Measurements from ENCODE around the gene ADARB2. TPM values are rescaled to one million over a fixed set of nuclear protein-coding genes. Genes with fewer than 3 reads are reported as not detected.

Gene ADARB2
- total RNA-seq, 1 experiment from 2014 or later = not detected

DNA sequence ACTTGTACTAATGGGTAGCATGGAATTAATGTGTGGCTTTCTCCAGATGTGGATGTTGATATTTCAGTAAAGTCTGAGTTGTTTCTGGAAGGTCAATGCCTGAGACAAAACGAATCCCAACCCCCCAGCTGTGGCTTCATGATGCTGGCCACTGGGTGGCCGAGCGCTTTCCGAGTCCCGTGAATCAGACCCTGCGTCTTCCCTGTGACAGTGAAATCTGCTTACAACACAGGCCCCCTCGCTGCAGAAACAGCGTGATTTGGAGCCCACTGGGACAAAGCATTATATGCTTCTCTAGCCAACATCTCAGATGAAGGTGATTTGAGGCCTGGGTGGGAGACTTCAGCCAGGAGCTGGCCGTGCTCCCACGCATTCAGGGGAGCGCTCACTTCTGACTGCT lies 556.5 kb downstream of the ADARB2 start:
- in situ Hi-C loops (cut with HindIII; ENCODE audit: low sequenced_read_pairs) = no loop called here
- DNase-seq (ENCODE audit: low spot score) = no peak

DNA sequence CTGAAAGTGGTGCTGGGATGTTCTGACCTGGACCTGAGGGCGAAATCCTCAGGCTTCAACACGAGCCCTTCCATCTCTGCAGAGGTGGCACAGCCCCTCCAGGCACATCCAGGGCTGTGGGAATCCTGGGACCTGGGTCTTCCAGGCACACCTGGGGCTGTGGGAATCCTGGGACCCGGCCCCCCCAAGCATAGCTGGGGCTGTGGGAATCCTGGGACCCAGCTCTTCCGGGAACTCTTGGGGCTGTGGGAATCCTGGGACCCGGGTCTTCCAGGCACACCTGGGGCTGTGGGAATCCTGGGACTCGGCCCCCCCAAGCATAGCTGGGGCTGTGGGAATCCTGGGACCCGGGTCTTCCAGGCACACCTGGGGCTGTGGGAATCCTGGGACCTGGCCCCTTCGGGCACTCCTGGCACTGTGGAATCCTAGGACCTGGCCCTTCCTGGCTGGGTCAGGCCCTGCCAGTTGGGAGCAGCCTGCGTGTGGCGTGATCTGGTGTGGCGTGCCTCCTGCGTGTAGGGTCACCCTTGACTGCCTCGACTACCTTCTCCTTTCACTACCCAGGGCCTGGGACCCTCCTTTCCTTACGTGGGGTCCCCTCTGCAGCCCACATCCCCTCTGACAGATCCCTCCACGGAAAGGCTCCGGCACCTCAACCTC lies 557.1 kb downstream of the ADARB2 start:
- DNase-seq (ENCODE audit: low spot score) = no peak
- in situ Hi-C loops (cut with HindIII; ENCODE audit: low sequenced_read_pairs) = no loop called here

DNA sequence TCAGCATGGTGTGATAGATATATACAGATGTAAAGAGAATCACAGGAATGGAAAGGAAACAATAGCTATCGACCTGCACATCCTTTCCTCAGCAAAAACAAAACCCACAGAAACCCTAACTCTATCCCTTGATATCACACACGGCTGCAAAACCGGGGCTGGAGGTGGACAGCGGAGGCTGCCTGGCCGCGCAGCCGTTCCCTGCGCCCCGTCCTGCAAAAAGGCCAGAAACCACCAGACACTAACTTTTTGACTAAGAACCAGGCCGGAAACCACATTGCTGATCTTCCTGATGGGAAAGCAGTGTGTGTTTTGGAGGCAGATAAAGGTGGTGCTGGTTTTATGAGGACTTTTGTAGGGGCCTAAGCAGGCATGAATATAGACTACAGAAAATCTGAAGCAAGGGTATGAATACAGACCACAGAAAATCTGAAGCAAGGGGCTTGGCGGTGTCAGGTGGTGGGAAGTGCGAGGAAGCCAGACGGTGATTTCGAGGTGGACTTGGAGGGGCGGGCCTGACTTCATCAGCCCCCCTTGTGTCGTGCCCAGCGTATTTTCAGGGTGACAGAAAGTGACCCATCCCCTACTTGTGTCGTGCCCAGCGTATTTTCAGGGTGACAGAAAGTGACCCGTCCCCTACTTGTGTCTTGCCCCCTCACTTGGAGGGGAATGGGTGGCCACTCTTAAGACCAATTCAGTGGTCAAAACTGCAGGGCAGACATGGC lies 557.8 kb downstream of the ADARB2 start:
- in situ Hi-C loops (cut with HindIII; ENCODE audit: low sequenced_read_pairs) = no loop called here
- no peak for DNase-seq (ENCODE audit: low spot score)

DNA sequence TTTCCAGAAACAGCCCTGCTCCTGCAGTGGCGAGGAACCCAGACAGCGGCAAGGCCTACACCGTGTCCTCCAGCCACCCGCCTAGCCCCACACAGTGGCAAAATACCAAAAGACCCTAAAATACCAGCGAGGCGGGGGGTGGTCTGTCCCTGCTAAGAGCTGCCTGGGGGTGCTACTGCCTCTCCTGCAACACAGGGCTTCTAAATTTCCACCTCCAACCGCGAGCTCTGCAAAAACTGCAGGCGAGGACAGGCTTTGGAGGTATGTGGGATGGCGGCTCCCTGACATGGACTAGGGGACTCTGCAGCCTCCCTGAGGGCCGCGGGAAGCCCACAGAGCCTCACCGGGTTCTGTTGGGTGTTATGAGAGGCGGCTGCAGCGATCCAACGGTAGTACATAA lies 558.8 kb downstream of the ADARB2 start:
- in situ Hi-C loops (cut with HindIII; ENCODE audit: low sequenced_read_pairs) = no loop called here
- DNase-seq (ENCODE audit: low spot score) = no peak

DNA sequence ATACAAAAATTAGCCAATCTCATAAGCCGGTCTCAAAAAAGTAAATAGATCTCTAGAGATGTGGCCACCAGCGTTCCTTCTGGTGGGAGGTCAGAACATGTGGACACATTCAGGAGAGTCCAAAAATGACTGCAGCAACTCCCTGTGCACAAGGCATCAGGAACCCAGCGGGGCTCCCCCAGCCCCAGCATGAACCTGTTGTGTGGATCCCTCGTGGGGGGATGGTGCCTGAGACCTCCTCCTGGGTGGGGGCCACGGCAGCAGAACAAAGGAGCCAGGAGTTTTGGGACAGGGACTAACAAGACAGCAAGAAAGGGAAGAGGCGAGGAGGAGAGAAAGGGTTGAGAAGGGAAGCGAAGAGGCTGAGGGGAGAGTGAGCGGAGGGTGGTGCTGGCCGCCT lies 559.4 kb downstream of the ADARB2 start:
- in situ Hi-C loops (cut with HindIII; ENCODE audit: low sequenced_read_pairs) = no loop called here
- no peak for DNase-seq (ENCODE audit: low spot score)

DNA sequence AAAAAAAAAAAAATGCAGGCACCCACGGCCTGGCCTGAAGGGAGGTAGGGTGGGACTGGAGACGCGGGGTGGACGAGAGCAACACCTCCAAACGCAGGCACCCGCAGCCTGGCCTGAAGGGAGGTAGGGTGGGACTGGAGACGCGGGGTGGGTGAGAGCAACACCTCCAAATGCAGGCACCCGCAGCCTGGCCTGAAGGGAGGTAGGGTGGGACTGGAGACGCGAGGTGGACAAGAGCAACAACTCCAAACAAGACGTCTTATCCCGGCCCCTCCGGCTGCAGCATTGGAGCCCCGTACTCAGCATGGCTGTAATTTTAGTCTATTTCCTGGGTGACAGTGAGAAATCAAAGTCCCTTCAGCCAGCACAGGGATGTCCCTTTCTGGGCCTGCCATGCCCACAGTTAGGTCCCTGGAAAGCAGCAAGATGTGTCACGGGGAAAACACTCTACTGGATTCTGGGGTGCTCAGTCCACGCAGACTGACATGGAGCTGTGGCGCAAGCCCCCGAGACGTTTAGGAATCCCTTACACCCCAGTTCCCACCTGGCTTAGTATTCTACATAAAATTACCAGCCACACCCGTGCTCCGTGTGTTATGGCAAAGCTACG lies 561.3 kb downstream of the ADARB2 start:
- DNase-seq (ENCODE audit: low spot score) = no peak
- in situ Hi-C loops (cut with HindIII; ENCODE audit: low sequenced_read_pairs) = no loop called here

DNA sequence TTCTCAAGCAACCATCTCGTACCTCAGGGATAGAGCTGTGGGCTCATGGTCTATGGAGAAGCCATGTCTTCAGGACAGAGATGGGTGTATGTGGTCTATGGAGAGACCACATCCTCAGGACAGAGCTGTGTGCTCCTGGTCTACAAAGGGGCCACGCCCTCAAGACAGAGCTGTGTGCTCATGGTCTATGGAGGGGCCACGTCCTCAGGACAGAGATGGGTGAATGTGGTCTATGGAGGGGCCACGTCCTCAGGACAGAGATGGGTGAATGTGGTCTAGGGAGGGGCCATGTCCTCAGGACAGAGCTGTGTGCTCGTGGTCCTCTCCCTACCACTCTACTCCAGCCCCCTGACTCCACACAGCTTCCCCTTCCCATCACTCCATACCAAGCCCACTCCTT lies 563.3 kb downstream of the ADARB2 start:
- in situ Hi-C loops (cut with HindIII; ENCODE audit: low sequenced_read_pairs) = no loop called here

DNA sequence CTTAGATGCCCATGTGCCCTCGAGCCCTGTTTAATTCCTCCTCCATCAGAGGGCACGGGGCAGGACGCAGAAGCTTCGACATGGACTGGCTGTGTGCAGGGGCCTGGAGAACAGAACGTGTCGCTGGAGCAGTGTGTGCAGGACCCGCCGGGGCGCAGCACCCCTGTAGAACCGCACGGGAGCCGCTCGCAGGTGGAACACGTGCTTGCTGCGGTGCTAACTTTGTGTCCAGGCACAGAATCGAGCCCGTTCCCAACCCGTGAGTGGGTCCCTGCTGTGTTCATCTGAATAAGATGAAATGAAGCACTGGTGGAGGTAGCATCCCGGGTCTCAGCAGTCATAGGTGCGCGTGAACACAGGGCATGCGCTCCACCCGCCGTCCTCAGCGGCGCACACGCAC lies 564.2 kb downstream of the ADARB2 start:
- no peak for DNase-seq (ENCODE audit: low spot score)
- in situ Hi-C loops (cut with HindIII; ENCODE audit: low sequenced_read_pairs) = no loop called here

More for the DNA sequence above, 563.3 kb downstream of the ADARB2 start:
- no peak for DNase-seq (ENCODE audit: low spot score)

DNA sequence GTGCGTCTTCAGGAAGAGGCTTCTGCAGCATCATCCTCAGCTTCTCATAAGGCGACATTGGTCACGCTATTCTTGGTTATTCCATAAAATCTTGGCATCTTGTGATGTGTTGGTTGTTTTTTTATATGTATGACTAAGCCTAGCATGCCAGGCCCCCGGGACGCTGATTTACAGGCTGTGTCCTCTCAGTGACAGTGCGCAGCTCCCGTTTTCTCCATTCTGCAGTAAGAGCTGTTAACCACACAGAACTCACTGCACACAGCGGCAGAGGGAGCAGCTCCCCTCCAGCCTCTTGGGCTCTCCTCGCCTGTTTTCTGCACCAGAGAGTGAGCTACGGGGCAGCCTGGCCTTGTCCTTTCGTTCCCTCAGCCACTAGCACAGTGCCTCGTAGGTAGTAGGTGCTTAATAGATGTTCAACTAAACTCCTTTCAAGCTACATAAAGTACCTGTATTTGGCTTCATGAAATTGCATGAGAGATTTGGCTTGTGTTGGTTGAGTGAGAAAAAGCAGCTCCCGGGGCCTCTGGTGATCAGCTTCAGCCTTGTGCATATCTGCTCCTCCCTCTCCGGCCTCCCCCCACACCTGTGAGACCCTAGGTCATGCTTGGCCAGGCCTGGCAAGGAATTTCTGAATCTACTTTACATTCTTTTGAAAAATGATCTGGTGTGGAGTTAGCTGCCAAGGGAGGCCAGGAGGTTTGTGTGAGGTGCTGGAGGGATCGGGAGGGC lies 564.9 kb downstream of the ADARB2 start:
- no peak for DNase-seq (ENCODE audit: low spot score)

DNA sequence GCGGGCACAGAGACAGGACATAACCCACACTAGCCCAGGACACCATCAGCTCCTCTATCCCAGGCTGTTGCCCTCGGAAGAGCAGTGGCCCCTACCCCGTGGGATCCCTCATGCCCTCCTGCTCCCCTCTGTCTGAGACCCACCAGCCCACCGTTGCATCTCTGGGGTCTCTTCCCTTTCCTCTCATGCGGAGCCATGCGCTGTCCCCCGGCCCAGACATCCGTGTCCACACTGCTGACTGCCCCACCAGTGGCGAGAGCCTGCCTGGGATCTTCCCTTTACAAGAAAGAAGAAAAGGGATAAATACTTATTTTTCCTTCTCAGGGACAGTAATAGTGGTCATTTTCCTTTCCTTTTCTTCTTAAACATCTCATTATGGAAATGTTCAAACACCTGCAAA lies 565.7 kb downstream of the ADARB2 start:
- in situ Hi-C loops (cut with HindIII; ENCODE audit: low sequenced_read_pairs) = no loop called here
- DNase-seq (ENCODE audit: low spot score) = no peak

More for the DNA sequence above, 564.9 kb downstream of the ADARB2 start:
- in situ Hi-C loops (cut with HindIII; ENCODE audit: low sequenced_read_pairs) = no loop called here

DNA sequence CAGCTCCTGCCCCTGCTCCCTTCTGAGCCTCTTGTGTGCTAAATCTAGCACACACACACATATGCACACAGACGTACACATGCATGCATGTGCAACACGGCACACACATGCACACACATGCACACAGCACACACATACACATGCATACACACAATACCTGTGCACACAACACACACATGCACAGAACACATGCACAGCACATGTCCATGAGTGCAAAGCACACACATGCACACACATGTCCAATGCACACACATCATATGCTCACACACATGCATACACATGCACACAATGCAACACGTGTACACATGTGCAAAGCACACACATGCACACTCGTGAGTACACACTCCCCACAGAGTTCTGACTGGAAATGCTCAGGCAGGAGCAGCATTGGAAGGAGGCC lies 566.1 kb downstream of the ADARB2 start:
- in situ Hi-C loops (cut with HindIII; ENCODE audit: low sequenced_read_pairs) = no loop called here
- DNase-seq (ENCODE audit: low spot score) = no peak

DNA sequence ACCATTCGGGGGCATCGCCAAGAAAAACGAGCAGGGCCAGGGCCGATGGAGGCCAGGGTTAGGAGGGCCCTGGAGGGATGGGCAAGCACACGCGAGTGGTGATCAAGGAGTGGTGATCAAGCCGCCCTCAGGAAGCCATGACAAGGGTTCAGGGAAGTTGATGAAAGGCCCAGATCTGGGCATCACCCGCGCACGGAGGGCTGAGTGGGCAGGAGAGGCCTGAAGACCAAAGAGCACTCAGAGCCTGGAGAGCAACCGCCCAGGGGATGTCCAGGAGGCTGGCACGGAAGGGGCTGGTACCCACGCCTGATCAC lies 566.5 kb downstream of the ADARB2 start:
- no peak for DNase-seq (ENCODE audit: low spot score)
- in situ Hi-C loops (cut with HindIII; ENCODE audit: low sequenced_read_pairs) = no loop called here

DNA sequence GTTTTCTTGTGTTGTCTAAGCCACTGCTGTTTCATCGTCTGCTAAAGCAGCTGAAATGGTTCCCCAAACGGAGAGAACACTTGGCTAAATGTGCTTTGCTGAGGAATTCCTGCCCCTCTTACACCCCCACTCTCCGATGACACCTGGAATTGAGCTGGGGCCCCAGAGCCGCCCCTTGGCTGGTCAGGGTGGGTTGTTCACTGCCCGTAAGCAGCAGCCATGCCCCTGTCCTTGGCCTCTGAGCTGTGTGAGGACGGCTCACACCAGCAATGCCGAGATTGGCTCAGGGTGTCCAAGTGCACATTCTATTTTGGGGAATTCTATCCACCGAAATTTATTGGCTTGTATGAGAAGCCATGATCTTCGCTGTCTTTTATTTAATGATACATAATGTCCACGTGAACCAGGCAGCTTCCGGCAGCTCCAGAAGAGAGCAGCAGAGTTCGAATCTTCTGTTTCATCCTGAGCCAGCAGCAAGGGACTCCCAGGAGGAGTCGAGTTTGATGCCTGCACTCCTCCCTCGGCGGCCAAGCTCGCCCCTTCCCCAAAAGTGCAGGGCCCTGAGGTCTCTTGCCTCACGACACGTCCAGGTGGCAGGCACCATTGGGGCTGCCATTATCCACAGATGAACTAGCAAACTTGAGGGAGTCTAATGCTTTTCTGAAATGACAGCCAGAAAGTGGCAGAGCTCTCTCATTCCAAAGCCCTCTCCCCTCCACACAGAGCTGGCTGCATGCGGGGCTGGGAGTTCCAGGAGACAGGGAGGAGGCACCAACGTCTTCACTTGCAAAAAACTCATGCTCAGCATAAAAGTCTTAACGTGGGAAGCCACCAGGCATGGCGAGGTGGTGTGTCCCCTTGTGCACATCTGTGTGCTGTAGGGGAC lies 567.1 kb downstream of the ADARB2 start:
- in situ Hi-C loops (cut with HindIII; ENCODE audit: low sequenced_read_pairs) = no loop called here
- DNase-seq (ENCODE audit: low spot score) = no peak

DNA sequence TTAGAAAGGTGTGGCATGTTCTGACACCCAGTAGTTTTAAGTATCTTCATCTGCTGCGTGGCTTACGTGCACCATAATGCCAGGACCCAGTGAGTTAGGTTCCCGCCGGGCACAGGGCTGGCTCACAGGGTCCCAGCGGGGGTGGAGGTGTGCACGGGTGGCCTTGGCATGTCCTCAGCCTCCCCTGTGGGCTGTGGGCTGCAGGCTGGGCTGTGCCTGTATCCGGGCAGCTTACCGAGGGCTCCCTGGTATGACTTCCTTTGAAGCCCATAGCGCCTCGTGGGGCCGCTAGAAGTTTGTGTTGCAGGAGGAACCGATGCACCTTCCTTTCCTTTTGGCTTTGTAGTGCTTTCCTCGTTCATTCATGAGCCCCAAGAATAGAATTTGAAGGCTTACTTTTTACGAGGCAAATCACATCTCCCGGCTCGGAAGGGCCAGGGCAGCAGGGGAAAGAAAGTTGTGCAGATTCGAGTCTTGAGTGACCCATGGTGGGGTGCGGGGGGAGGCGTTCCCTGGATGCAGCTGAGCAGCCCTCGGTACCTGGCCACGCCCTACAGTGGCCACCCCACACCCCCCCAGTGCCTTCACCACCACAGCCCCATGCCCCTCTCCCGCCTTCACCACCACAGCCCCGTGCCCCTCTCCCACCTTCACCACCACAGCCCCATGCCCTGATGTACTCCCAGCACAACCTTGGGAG lies 568.0 kb downstream of the ADARB2 start:
- in situ Hi-C loops (cut with HindIII; ENCODE audit: low sequenced_read_pairs) = no loop called here
- DNase-seq (ENCODE audit: low spot score) = no peak

DNA sequence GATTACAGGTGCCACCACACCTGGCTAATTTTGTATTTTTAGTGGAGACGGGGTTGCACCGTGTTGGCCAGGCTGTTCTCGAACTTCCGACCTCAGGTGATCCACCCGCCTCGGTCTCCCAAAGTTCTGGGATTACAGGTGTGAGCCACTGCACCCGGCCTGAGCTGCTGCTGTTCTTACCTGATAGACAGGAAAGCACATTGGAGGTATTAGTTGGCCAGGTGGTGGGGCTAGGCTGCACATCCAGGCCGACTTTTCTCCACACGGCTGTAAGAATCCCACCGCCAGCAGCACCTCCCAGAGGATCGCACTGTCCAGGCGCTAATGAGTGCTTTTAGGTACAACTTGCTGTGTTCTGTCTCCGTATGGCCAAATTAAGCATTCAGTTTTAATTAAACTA lies 568.6 kb downstream of the ADARB2 start:
- in situ Hi-C loops (cut with HindIII; ENCODE audit: low sequenced_read_pairs) = no loop called here
- no peak for DNase-seq (ENCODE audit: low spot score)

DNA sequence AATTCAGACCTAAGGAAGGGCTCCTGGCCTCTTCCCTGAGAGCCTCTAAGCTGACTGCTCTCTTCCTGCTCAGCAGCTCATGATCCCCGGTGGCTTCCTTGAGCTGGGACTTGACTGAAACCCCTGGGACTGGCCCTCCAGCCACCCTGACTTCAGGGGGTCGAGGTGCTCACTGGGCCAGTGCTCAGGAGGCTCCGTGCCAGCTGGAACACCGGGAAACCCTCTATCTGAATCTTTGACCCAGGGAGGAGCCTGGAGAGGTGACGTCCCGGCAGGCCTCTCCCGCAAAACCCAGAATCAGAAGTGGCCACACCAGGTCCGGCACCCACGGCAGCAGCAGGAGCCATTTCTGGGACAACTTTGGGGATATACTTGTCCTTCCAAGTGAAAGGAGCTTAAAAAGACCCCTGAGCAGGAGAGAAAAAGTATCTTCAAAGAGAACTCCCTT lies 570.5 kb downstream of the ADARB2 start:
- DNase-seq (ENCODE audit: low spot score) = no peak
- in situ Hi-C loops (cut with HindIII; ENCODE audit: low sequenced_read_pairs) = no loop called here

DNA sequence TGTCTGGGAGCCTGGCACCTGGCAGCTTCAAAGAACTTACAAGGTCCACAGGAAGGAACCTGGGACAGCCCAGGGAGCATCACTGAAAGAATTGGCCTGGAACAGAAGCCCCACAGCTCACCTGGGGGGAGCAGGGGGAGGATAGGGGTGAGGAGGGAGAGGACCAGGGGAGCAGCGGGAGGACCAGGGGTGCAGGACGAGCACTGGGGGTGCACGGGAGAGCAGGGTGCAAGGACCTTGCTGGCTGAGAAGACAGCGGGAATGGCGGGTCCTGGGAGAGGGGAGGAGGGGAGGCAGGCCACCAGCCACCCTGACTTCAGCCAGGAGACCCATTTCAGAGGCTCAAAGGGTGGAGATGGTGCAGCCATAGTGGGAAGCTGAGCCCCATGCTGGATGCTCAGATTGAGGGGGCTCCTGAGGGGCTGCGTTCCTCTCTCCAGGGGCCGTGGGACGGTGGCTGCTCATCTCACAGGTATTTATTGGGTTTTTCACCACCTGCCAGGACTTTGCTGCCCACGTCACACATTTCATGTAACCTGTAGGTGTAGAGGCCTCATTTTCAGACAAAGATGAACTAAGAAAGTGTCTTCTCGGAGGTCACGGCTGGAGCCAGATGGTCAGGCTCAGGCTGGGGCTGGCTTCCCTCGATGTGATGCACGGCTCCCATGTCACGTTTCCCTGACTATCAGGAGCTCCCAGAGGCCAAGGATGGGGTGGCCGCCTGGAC lies 571.1 kb downstream of the ADARB2 start:
- no peak for DNase-seq (ENCODE audit: low spot score)
- in situ Hi-C loops (cut with HindIII; ENCODE audit: low sequenced_read_pairs) = no loop called here

DNA sequence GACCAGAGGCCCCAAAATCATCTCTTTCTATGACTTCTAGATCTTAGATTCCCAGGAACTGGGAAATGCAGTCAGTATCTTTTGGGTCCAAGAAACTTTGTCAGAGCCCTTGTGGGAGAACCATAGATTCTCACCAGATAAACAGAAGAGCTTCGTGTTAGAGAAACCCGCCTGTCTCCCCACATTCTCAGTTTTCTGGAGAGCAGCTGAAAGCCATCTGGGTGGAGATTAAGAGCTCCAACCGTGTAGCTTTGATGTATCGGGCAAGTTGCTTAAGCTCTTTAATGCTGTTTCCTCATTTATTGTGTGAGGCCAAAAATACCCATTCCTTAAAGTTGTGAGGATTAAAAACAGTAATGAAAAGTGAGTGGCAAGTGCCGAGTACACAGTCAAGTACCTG lies 573.5 kb downstream of the ADARB2 start:
- in situ Hi-C loops (cut with HindIII; ENCODE audit: low sequenced_read_pairs) = no loop called here
- no peak for DNase-seq (ENCODE audit: low spot score)
